ENCODE results near the gene COL28A1.

DNA sequence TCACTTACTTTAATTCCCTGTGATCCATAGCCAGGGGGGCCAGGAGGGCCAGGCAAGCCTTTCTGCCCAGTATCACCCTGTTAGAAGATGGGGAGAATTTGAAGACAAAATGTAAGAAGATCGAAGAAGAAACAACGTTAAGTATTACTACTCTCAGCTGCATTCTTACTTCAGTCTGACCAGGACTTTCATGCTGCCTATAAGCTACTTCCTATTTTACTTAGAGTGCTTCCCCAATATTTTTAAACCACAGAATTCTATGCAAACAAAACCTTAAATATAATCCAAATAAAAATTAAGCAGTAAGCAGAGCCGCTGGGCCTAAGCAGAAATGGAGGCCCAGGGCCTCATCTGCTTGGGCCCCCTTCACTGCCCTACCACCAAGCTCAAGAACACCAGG is 117.8 kb downstream of the COL28A1 start:
- TF ChIP-seq, protein P1, sequence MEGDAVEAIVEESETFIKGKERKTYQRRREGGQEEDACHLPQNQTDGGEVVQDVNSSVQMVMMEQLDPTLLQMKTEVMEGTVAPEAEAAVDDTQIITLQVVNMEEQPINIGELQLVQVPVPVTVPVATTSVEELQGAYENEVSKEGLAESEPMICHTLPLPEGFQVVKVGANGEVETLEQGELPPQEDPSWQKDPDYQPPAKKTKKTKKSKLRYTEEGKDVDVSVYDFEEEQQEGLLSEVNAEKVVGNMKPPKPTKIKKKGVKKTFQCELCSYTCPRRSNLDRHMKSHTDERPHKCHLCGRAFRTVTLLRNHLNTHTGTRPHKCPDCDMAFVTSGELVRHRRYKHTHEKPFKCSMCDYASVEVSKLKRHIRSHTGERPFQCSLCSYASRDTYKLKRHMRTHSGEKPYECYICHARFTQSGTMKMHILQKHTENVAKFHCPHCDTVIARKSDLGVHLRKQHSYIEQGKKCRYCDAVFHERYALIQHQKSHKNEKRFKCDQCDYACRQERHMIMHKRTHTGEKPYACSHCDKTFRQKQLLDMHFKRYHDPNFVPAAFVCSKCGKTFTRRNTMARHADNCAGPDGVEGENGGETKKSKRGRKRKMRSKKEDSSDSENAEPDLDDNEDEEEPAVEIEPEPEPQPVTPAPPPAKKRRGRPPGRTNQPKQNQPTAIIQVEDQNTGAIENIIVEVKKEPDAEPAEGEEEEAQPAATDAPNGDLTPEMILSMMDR (IDR thresholded peaks at IDR 0.05), result no peak
- TF ChIP-seq POLR2A (IDR thresholded peaks at IDR 0.05), result no peak
